GM18517 (cell line): ENCODE results near the gene C19orf25.

ENCODE experiments used
- ATAC-seq: cut with Tn5 transposase; IDR thresholded peaks from one replicate; pipeline ENCODE4 v1.9.1; 2021; ENCODE audit warnings: mild to moderate bottlenecking, moderate library complexity; ENCODE audit not compliant: unreplicated experiment

Gene C19orf25

GRCh38 chr19:1467490-1468273 lies 11.3 kb downstream of the C19orf25 start:
- ATAC-seq: no peak

GRCh38 chr19:1467215-1467489 lies 11.9 kb downstream of the C19orf25 start:
- no peak for ATAC-seq

DNA sequence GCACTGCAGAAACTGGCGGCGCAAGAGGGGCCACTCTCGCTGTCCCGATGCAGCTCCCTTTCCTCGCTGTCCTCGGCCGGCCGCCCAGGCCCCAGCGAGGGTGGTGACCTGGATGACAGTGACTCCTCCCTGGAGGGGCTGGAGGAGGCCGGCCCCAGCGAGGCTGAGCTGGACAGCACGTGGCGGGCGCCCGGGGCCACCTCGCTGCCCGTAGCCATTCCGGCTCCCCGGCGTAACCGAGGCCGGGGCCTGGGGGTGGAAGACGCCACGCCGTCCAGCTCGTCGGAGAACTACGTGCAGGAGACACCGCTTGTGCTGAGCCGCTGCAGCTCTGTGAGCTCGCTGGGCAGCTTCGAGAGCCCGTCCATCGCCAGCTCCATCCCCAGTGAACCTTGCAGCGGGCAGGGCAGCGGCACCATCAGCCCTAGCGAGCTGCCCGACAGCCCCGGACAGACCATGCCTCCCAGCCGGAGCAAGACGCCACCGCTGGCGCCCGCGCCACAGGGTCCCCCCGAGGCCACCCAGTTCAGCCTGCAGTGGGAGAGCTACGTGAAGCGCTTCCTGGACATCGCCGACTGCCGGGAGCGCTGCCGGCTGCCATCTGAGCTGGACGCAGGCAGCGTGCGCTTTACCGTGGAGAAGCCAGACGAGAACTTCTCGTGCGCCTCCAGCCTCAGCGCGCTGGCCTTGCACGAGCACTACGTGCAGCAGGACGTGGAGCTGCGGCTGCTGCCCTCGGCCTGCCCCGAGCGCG lies 12.4 kb downstream of the C19orf25 start:
- no peak for ATAC-seq

GRCh38 chr19:1466018-1466460 lies 13.0 kb downstream of the C19orf25 start:
- no peak for ATAC-seq

DNA sequence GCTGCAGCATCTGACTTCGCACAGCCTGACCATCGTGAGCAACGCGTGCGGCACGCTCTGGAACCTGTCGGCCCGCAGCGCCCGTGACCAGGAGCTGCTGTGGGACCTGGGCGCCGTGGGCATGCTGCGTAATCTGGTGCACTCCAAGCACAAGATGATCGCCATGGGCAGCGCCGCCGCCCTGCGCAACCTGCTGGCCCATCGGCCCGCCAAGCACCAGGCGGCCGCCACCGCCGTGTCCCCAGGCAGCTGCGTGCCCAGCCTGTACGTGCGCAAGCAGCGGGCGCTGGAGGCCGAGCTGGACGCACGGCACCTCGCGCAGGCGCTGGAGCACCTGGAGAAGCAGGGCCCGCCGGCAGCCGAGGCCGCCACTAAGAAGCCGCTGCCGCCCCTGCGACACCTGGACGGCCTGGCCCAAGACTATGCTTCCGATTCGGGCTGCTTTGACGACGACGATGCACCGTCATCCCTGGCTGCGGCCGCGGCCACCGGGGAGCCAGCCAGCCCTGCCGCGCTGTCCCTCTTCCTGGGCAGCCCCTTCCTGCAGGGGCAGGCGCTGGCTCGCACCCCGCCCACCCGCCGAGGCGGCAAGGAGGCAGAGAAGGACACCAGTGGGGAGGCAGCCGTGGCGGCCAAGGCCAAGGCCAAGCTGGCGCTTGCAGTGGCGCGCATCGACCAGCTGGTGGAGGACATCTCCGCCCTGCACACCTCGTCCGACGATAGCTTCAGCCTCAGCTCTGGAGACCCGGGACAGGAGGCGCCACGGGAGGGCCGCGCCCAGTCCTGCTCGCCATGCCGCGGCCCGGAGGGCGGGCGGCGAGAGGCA lies 13.6 kb downstream of the C19orf25 start:
- no peak for ATAC-seq

DNA sequence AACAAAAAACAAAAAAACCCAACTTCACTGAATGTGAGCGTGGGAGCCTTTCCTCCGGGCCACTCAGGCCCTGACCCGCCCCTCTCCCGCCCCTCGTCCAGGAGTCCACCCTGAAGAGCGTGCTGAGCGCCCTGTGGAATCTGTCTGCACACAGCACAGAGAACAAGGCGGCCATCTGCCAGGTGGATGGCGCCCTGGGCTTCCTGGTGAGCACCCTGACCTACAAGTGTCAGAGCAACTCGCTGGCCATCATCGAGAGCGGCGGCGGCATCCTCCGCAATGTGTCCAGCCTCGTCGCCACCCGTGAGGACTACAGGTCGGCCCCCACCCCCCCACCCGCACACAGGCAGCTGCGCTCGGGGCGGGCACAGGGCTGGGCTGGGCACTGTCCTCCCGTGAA lies 17.2 kb downstream of the C19orf25 start:
- ATAC-seq: no peak

GRCh38 chr19:1460033-1460995 lies 18.7 kb downstream of the C19orf25 start:
- no peak for ATAC-seq

GRCh38 chr19:1459479-1459878 lies 19.5 kb downstream of the C19orf25 start:
- no peak for ATAC-seq

GRCh38 chr19:1457892-1458291 lies 21.1 kb downstream of the C19orf25 start:
- ATAC-seq: no peak

DNA sequence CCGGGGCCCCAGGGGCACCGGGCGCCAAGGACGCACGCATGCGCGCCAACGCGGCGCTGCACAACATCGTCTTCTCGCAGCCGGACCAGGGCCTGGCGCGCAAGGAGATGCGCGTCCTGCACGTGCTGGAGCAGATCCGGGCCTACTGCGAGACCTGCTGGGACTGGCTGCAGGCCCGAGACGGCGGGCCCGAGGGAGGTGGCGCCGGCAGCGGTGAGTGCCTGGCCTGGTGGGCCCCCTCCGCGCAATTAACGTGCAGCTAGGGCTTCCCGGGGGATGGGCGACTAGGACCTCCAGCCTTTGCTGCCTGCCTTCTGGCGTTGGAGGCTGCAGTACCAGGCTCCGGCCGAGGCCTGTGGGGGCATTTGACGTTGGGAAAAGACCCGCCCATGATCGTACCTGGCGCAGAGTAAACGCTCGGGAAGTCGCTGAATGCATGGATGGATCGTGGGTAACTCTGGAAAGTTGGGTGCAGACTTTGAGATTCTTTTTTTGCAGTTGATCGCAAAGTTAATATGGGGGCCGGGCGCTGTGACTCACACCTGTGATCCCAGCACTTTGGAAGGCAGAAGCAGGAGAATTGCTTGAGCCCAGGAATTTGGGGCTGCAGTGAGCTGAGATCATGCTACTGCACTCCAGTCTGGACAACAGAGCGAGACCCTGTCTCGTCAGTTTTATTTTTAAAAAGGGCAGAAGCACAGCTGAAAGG lies 21.8 kb downstream of the C19orf25 start:
- ATAC-seq: no peak

DNA sequence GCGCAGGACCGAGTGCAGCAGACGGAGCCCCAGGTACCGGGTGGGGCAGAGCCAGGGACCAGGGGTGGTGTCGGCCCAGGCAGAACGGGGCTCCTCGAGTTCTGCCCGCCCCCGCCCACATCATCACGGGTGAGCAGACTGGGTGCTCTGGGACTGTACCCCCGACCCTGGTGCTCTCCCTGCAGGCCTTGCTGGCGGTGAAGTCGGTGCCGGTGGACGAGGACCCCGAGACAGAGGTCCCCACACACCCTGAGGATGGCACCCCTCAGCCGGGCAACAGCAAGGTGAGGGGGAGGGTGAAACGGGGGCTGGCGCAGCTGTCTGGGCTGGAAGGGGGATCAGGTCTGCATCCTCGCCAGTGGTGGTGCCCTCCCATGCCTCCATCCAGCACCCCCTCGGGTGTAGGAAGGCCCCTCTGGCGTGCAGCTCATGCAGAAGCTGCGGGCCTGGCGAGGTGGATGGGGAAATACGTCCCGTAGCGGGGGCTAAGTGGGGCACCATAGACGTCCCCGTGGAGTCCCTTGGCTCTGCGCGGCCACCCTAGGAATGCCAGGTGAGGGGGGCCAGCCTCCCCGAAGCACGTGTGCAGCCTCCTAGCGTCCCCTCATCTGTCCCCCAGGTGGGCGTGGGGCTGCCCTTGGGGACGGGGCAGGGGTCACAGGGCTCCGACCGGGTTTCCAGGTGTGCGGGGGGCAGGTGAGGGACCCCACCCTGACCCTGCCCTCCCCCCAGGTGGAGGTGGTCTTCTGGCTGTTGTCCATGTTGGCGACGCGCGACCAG lies 22.7 kb downstream of the C19orf25 start:
- ATAC-seq: no peak

DNA sequence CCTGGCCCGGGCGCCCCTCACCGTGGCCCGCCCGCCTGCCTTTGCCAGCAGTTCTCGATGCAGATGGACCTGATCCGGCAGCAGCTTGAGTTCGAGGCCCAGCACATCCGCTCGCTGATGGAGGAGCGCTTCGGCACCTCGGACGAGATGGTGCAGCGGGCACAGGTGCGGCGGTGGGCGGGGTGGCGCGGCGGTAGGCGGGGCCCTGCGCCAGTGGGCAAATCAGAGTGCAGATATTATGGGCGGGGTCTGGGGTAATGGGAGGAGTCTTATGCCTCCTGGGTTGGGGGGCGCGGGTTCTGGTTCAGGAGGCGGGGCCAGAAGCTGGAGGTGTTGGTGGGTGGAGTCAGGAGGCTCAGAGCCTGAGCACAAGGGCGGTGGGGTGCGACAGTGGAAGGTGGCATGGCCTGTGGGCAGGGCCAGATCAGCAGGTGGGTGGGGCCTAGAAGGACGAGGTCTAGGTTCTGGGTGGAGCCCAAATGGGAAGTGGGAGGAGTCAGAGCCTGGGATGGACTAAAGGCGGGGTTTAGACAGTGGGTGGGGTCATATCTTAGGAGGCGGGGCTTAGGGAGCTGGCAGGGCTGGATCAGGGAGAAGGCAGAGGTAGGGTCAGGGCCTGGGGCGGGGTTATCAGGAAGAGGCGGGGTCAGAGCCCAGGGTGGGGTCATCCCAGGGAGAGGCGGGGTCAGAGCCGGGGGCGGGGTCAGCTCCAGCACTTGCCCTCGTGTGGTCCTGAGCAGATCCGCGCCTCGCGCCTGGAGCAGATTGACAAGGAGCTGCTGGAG lies 23.5 kb downstream of the C19orf25 start:
- ATAC-seq: no peak

DNA sequence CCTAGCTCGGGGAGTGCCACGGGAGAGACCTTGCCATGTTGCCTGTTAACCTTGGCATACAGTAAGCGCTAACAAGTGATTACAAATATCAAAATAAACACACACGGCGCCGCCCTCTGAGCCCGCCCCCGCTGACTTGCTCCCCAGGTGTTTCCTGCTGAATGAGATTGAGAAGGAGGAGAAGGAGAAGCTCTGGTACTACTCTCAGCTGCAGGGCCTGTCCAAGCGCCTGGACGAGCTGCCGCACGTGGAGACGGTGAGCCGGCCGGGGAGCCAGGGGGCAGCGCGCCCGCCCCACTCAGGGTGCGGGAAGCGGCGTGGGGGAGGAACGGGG lies 24.0 kb downstream of the C19orf25 start:
- ATAC-seq: no peak

- no peak for ATAC-seq
Measured at GRCh38 chr19:1453525-1454364, 25.3 kb downstream of the C19orf25 start.

GRCh38 chr19:1452802-1453524 lies 26.1 kb downstream of the C19orf25 start:
- no peak for ATAC-seq

- no peak for ATAC-seq
Measured at GRCh38 chr19:1451916-1452801, 26.9 kb downstream of the C19orf25 start.
